Subcutaneous abdominal adipose tissue (tissue), 5 donors: Measurements from ENCODE around the gene ST6GALNAC3.

Experiments used
- H3K27ac ChIP-seq: one replicate; pipeline ENCODE4 v1.7.0; 2013; ENCODE audit warnings: low read depth, mild to moderate bottlenecking, inconsistent platforms, low read length, moderate library complexity
- H3K27me3 ChIP-seq, 5 donors: one replicate each; pipeline ENCODE4 v1.7.0; 2013; ENCODE audit warnings: low read length in 5 of 5, inconsistent platforms in 1 of 5; ENCODE audit not compliant: control insufficient read depth in 5 of 5, insufficient read depth in 4 of 5
- H3K36me3 ChIP-seq, 5 donors: one replicate each; pipeline ENCODE4 v1.7.0; 2013; ENCODE audit warnings: low read length in 5 of 5; ENCODE audit not compliant: control insufficient read depth in 5 of 5, insufficient read depth in 5 of 5
- H3K4me1 ChIP-seq, 5 donors: one replicate each; pipeline ENCODE4 v1.7.0; 2013; ENCODE audit warnings: low read length in 5 of 5, mild to moderate bottlenecking in 3 of 5, moderate library complexity in 1 of 5; ENCODE audit not compliant: control insufficient read depth in 5 of 5, insufficient read depth in 5 of 5
- H3K4me3 ChIP-seq, 5 donors: one replicate each; pipeline ENCODE4 v1.7.0; 2013; ENCODE audit warnings: low read length in 5 of 5, low read depth in 1 of 5
- H3K9ac ChIP-seq, 5 donors: one replicate each; pipeline ENCODE4 v1.7.0; 2013; ENCODE audit warnings: low read length in 5 of 5, mild to moderate bottlenecking in 4 of 5, moderate library complexity in 3 of 5
- H3K9me3 ChIP-seq, 5 donors: one replicate each; pipeline ENCODE4 v1.7.0; 2013; ENCODE audit warnings: low read length in 5 of 5; ENCODE audit not compliant: control insufficient read depth in 5 of 5
- donor health status: healthy.
- donor health status: healthy.
- donor health status: healthy.
- donor health status: healthy.
- donor health status: healthy.

ST6GALNAC3 gene

GRCh38 chr1:76601465-76601864, 526.9 kb downstream of the ST6GALNAC3 start:
- H3K27ac ChIP-seq, result no peak overlapping the region
- no peaks in the 10 kb centered on the region for H3K9me3 ChIP-seq
- no peaks in the 10 kb centered on the region for H3K4me1 ChIP-seq
- H3K27me3 ChIP-seq, result no peaks in the 10 kb centered on the region
- H3K36me3 ChIP-seq, result no peaks in the 10 kb centered on the region
- no peak overlapping the region for H3K4me3 ChIP-seq
- no peak overlapping the region for H3K9ac ChIP-seq

- H3K36me3 ChIP-seq, result no peaks in the 10 kb centered on the region
- H3K4me3 ChIP-seq, result no peak overlapping the region
- no peak overlapping the region for H3K9ac ChIP-seq
- peaks cover 0 to 2% (median 0%) of the 10 kb centered on the region in 5 donors for H3K4me1 ChIP-seq
- no peak overlapping the region for H3K27ac ChIP-seq
- no peaks in the 10 kb centered on the region for H3K27me3 ChIP-seq
- H3K9me3 ChIP-seq, result peaks cover 0 to 3% (median 0%) of the 10 kb centered on the region in 5 donors
These were observed 533.2 kb downstream of the ST6GALNAC3 start for GRCh38 chr1:76607717-76608116.

GRCh38 chr1:76611770-76612445, 537.4 kb downstream of the ST6GALNAC3 start:
- Histone ChIP-seq H3K27me3 (no peaks in the 10 kb centered on the region), H3K36me3 (no peaks in the 10 kb centered on the region), H3K9ac (no peak overlapping the region), H3K4me3 (no peak overlapping the region), H3K4me1 (peaks cover 0 to 6% (median 3%) of the 10 kb centered on the region in 5 donors), H3K27ac (no peak overlapping the region), H3K9me3 (peaks cover 0 to 3% (median 0%) of the 10 kb centered on the region in 5 donors)

GRCh38 chr1:76613886-76614285, 539.3 kb downstream of the ST6GALNAC3 start:
- Histone ChIP-seq H3K4me3 (no peak overlapping the region), H3K27ac (no peak overlapping the region), H3K4me1 (peaks cover 0 to 6% (median 3%) of the 10 kb centered on the region in 5 donors), H3K9me3 (no peaks in the 10 kb centered on the region), H3K9ac (no peak overlapping the region), H3K36me3 (no peaks in the 10 kb centered on the region), H3K27me3 (no peaks in the 10 kb centered on the region)

- no peak overlapping the region for H3K27ac ChIP-seq
These were observed 540.9 kb downstream of the ST6GALNAC3 start for GRCh38 chr1:76615253-76616035.

GRCh38 chr1:76620371-76620770, 545.8 kb downstream of the ST6GALNAC3 start:
- Histone ChIP-seq H3K27ac (no peak overlapping the region), H3K27me3 (no peaks in the 10 kb centered on the region), H3K4me1 (peaks cover 0 to 3% (median 2%) of the 10 kb centered on the region in 5 donors), H3K36me3 (no peaks in the 10 kb centered on the region), H3K9me3 (no peaks in the 10 kb centered on the region), H3K9ac (no peak overlapping the region), H3K4me3 (no peak overlapping the region)

More at GRCh38 chr1:76615253-76616035, 540.9 kb downstream of the ST6GALNAC3 start:
- Histone ChIP-seq H3K4me1 (peaks cover 0 to 6% (median 3%) of the 10 kb centered on the region in 5 donors), H3K27me3 (no peaks in the 10 kb centered on the region), H3K9me3 (no peaks in the 10 kb centered on the region), H3K4me3 (no peak overlapping the region), H3K9ac (no peak overlapping the region), H3K36me3 (no peaks in the 10 kb centered on the region)

GRCh38 chr1:76622774-76623528, 548.4 kb downstream of the ST6GALNAC3 start:
- Histone ChIP-seq H3K9ac (no peak overlapping the region), H3K27ac (no peak overlapping the region), H3K9me3 (no peaks in the 10 kb centered on the region), H3K36me3 (no peaks in the 10 kb centered on the region), H3K4me3 (no peak overlapping the region), H3K4me1 (no peaks in the 10 kb centered on the region), H3K27me3 (no peaks in the 10 kb centered on the region)

GRCh38 chr1:76625886-76626678, 551.5 kb downstream of the ST6GALNAC3 start:
- Histone ChIP-seq H3K9ac (no peak overlapping the region), H3K27ac (no peak overlapping the region), H3K36me3 (no peaks in the 10 kb centered on the region), H3K4me1 (no peaks in the 10 kb centered on the region), H3K27me3 (no peaks in the 10 kb centered on the region), H3K4me3 (no peak overlapping the region), H3K9me3 (peaks cover 0 to 4% (median 0%) of the 10 kb centered on the region in 5 donors)

GRCh38 chr1:76627498-76627897, 553.0 kb downstream of the ST6GALNAC3 start:
- no peaks in the 10 kb centered on the region for H3K36me3 ChIP-seq
- no peak overlapping the region for H3K9ac ChIP-seq
- H3K27me3 ChIP-seq, result no peaks in the 10 kb centered on the region
- H3K27ac ChIP-seq, result no peak overlapping the region
- H3K4me1 ChIP-seq, result no peaks in the 10 kb centered on the region
- peaks cover 0 to 4% (median 0%) of the 10 kb centered on the region in 5 donors for H3K9me3 ChIP-seq
- no peak overlapping the region for H3K4me3 ChIP-seq
